Fibroblast of pulmonary artery (primary cell): Measurements from ENCODE around the gene CPLANE1.
A peak's percentile ranks its signal among the peaks of the same experiment; 100 is the strongest.

Experiments used
- DNase-seq: peaks from one replicate; pipeline ENCODE4 v3.0.0-alpha.2; 2010; ENCODE audit warnings: low read depth
- H3K4me3 ChIP-seq: replicated peaks from 2 replicates; pipeline ENCODE4 v1.5.1; 2011; ENCODE audit warnings: low read depth, mild to moderate bottlenecking, control low read depth, low read length, moderate library complexity
- CTCF ChIP-seq: IDR thresholded peaks from 2 replicates; pipeline ENCODE4 v1.5.1; 2011; ENCODE audit warnings: mild to moderate bottlenecking, control low read depth, low read length, inconsistent platforms; ENCODE audit errors: missing control alignments

The CPLANE1 gene

GRCh38 chr5:37254581-37254980 lies 5.4 kb upstream of the CPLANE1 start:
- DNase-seq = no peak
- TF ChIP-seq CTCF = no peak
- no peak overlapping the region for H3K4me3 ChIP-seq

DNA sequence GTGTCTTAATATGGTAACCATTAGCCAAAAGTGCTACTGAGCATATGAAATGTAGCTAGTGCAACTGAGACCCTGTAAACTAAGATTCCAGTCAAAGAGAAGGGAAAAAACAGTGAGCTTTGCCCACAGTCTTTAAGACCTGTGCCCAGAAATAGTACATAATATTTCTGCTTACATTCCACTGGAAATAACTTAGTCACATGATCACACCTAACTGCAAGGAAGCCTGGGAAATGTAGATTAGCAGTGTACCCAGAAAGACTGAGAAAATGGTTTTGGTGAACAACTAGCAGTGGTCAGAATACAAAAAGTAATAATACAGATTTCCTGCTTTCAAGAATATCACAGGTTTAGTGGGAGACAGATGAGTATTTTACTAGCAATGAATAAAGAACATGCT lies 2.5 kb upstream of the CPLANE1 start:
- no peak for DNase-seq
- no peak overlapping the region for H3K4me3 ChIP-seq
- TF ChIP-seq CTCF = no peak

GRCh38 chr5:37249815-37250164 lies 614 bp upstream of the CPLANE1 start:
- peak overlapping the region; percentile 85 for H3K4me3 ChIP-seq
- TF ChIP-seq CTCF = no peak
- DNase-seq = no peak

- peak; percentile 22 for DNase-seq
- peak overlapping the region; percentile 85 for H3K4me3 ChIP-seq
- no peak for TF ChIP-seq CTCF
Observed at GRCh38 chr5:37248421-37248969, 681 bp downstream of the CPLANE1 start.

GRCh38 chr5:37247496-37247895 lies 1.7 kb downstream of the CPLANE1 start:
- no peak for TF ChIP-seq CTCF
- no peak overlapping the region for H3K4me3 ChIP-seq
- no peak for DNase-seq

DNA sequence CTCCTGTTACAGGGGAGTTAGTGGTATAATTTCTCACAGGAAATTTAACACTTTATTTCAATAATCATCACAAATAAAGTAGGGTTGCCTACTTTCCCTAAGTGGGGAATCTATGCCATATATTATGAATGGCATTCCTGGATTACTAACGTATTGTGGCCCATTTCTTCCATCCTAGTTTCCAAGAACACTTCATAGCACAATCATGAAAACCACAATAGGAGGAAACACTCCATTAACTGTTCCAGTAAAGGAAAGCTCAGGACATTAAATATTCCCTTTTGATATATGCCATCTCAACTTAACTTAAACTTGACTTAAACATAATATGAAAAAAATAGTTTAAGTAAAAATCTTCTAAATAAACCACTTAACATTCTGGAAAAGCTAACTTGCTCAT lies 2.1 kb downstream of the CPLANE1 start:
- no peak overlapping the region for H3K4me3 ChIP-seq
- DNase-seq = no peak
- no peak for TF ChIP-seq CTCF

DNA sequence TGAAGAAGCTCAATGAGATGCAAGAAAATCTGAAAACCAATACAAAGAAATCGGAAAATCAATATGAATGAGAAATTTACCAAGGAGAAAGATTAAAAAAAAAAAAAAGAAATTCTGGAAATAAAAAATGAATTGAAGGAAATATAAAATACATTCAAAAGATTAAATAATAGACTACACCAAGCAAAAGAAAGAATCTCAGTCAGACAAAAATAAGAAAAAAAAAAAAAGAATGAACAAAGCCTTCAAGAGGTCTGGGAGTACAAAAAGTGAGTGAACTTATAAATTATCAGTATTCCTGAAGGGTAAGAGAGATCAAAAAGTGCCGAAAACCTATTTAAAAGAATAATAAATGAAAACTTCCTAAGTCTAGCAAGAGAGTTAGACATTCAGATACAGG lies 14.9 kb downstream of the CPLANE1 start:
- TF ChIP-seq CTCF = no peak

More for the DNA sequence above, 14.9 kb downstream of the CPLANE1 start:
- H3K4me3 ChIP-seq = no peak overlapping the region
- no peak for DNase-seq
